GM19397 (cell line): ENCODE data around the gene MLLT10.

Experiments used
- ATAC-seq: cut with Tn5 transposase; IDR thresholded peaks from one replicate; pipeline ENCODE4 v1.9.1; 2021; ENCODE audit warnings: mild to moderate bottlenecking, moderate library complexity; ENCODE audit not compliant: unreplicated experiment

MLLT10 gene

GRCh38 chr10:21501091-21501490, 32.9 kb upstream of the MLLT10 start:
- ATAC-seq: no peak

- ATAC-seq: no peak
Observed at GRCh38 chr10:21501731-21502347, 32.2 kb upstream of the MLLT10 start.

GRCh38 chr10:21502348-21502740, 31.7 kb upstream of the MLLT10 start:
- ATAC-seq: no peak

GRCh38 chr10:21503542-21503941, 30.5 kb upstream of the MLLT10 start:
- ATAC-seq: no peak

GRCh38 chr10:21505711-21506278, 28.2 kb upstream of the MLLT10 start:
- no peak for ATAC-seq

- ATAC-seq: no peak
Observed at GRCh38 chr10:21506351-21506750, 27.7 kb upstream of the MLLT10 start.

- no peak for ATAC-seq
Observed at GRCh38 chr10:21507150-21507549, 26.9 kb upstream of the MLLT10 start.

- ATAC-seq: no peak
Observed at GRCh38 chr10:21508706-21509331, 25.2 kb upstream of the MLLT10 start.

GRCh38 chr10:21509341-21510240, 24.4 kb upstream of the MLLT10 start:
- ATAC-seq: no peak

- no peak for ATAC-seq
Observed at GRCh38 chr10:21510241-21511094, 23.6 kb upstream of the MLLT10 start.

GRCh38 chr10:21511095-21511570, 22.9 kb upstream of the MLLT10 start:
- ATAC-seq: no peak

GRCh38 chr10:21511946-21512572, 22.0 kb upstream of the MLLT10 start:
- no peak for ATAC-seq

- ATAC-seq: no peak
Observed at GRCh38 chr10:21512573-21513404, 21.2 kb upstream of the MLLT10 start.

- ATAC-seq: no peak
Observed at GRCh38 chr10:21513405-21513788, 20.6 kb upstream of the MLLT10 start.

- no peak for ATAC-seq
Observed at GRCh38 chr10:21514129-21514817, 19.8 kb upstream of the MLLT10 start.

- ATAC-seq: no peak
Observed at GRCh38 chr10:21514818-21515351, 19.1 kb upstream of the MLLT10 start.

- ATAC-seq: no peak
Observed at GRCh38 chr10:21515361-21516241, 18.4 kb upstream of the MLLT10 start.
